IPS DF 4.7 (cell line): ENCODE results near the gene MANBA.

Experiments used
- DNase-seq: peaks from one replicate; pipeline ENCODE4 v3.0.0-alpha.2; 2013; ENCODE audit warnings: low spot score; ENCODE audit errors: extremely low read depth

Gene MANBA

DNA sequence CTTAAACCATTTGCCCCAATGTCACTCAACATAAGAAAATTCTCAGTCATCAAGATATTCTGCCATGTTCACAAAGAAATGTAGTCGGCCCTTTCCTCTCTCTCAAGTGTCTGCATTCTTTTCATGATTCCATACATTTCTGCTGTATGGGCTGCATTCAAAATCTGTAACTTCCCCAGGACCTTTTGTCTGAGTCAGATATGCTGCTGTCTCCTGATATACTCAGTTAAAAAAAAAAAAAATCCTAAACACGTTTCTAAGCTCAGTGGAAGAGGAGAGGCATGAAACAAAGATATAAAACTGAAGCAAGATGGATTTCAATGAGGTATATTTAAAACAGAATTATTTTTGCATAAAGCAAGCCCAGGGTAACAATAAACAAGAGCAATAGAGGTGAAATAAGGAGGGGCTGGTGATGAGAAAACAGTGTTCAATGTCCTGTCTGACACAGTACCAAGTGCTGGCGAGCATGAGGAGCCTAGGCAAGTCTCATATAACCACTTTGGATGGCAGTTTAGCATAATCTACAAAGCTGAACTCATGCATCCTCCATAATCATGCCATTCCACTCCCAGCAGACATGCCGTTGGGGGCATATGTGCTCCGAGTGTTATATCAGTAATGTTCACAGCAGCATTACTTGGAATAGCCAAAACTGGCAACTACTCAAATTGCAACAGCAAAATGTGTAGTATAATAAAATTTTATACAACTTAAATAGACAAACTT, 76.7 kb downstream of the MANBA start:
- DNase-seq: no peak

- no peak for DNase-seq
These were observed 82.0 kb downstream of the MANBA start for GRCh38 chr4:102678695-102679335.

- no peak for DNase-seq
These were observed 82.7 kb downstream of the MANBA start for GRCh38 chr4:102678107-102678506.

DNA sequence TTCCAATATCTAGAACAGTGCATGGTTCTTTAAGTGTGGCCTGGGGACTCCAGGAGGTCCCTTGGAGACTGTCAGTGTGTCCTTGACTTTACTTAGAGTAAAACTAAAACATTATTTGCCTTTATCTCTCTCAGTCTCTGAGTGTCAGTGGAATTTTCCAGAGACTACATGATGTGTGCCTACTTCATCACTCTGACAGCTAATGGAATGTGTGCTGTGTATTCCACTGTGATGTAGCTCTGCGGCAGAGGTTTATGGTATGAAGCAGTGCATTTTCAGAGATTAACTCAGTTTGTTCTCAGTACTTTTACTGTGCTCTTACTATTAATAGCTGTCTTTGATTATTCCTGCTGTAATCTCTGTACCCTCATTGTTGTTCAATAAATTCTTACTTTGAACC, 85.6 kb downstream of the MANBA start:
- no peak for DNase-seq

GRCh38 chr4:102667001-102667400, 93.8 kb downstream of the MANBA start:
- DNase-seq: no peak

DNA sequence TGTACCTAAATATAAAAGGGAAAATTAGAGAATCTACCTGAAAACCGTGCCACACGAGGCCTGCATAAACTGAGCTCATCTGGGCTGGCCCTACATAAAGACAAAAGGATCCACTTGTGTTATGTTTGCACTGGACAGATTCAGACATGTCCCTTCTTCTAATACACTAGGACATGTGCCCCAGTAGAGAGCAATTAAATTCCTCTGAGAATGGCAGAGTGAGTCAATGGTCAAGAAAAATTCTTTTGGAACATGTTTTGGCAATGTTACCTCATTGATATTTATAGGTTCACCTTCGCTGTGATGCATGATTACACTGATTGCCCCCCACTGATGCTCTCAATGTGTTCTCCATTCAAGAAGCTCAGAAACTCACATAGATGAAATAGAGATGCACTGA, 95.2 kb downstream of the MANBA start:
- DNase-seq: no peak

GRCh38 chr4:102663073-102663472, 97.7 kb downstream of the MANBA start:
- DNase-seq: no peak

DNA sequence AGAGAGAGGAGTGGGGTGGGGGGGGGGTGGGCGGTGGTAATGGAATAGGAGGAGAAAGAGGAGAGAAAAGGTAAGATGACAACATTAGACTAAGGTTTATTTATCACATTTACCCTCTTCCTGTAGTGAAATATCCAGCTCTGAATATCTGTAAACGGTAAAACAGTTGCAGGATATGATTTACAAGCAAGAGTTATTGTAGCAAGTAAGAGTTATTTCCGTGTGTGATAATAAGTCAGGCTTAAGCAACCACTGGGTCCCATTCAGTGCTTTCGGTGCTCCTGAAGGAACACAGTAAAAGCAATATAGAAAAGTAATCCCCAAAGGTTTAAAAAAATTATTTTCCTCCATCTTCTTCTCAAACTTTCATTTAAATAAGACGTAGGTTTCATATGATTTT, 103.6 kb downstream of the MANBA start:
- DNase-seq: no peak

DNA sequence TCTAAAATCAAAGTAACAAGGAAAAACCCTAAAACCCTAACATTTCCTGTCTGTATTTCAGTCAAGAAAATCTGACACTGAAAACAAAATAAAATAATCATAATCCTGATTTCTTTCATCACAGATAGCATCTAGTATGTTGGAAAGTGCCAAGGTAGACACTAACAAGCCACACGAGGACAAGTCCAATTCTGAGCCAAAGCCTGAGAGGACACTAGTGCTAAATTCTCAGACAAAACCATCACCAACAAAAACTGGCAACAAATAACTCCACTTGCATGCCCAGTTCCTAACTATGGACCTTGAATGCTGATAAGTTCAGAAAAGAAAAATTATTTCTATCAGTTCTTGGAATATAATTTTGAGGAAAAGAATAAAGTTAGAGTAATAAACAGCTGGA, 113.7 kb downstream of the MANBA start:
- DNase-seq: no peak

DNA sequence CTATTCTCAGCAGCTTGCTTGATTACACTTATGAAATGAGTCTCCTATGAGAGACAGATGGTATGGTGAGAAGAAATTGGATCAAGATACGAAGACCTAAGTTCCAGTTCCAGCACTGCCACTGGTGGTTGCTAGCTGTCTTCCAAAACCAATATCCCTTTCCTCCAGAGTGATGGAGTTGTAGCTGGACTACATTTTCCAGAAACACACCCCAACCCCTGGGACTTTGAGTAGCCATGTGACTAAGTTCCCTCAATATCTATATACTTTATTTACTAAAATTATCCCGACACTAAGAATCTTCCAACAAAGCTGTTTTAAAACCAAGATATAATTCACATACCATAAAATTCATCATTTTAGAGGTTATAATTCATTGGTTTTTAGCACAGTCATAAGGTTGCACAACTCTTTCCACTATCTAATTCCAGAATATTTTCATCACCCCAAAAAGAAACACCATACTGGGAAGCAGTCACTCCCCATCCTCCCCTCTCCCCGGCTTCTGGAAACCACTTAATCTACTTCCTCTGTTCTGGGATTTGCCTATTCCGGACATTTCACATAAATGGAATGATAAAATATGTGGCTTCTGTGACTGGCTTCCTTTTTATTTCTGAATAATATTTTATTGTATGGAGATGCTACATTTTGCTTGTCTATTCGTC, 118.0 kb downstream of the MANBA start:
- no peak for DNase-seq

DNA sequence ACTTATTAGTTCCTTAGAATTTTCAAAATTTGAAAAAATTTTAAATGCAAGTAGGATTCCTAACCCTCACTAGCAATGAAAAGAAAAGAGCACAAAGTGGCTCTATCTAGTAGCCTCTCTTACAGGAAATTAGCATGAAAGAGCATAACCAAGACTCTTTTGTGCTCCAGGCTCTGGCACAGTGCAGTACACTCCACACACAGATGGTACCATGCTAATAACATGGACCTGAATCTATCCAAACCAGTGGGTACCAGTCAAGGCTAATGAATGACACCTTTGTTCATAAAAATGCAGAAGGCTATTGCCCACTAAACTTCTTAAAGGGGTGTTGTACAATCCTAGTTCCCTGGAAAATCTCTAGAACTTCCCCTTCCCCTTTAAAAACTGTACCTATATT, 119.0 kb downstream of the MANBA start:
- no peak for DNase-seq

DNA sequence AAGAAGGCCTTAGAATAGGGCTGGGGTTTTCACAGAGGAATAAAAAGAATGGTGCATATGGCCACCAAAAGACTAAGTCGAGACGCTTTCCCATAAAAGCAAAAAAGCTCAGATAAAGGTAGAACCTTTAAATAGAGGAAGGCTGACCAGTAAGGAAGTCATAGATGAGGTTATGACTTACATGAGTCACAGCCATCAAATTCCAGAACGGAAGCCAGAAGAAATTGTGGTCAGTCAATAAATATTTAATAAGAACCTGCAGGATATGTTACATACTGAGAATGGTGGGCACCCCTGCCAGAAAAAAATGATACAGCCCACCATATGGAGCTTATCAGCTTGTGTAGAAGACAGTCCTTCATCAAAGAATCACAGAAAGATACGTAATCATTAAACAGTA, 120.1 kb downstream of the MANBA start:
- no peak for DNase-seq

DNA sequence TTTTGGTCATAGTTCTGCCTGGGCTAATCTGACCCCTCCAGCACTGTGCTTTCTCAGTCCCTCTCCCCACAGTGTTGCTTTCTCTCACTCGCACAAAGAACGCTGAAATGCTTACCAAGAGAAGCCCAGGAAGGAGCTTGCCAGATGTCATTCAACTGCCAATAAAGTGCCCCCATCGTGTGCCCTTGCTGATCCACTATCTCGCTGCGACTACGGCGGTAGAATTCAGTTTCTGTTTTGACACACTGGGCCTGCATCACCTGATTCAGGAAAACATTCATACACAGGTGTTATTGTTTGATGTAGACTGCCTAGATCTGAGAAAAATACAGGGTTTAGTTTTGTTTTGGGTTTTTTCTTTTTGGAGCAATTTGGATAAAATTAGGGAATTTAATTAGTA, 121.2 kb downstream of the MANBA start:
- DNase-seq: no peak

DNA sequence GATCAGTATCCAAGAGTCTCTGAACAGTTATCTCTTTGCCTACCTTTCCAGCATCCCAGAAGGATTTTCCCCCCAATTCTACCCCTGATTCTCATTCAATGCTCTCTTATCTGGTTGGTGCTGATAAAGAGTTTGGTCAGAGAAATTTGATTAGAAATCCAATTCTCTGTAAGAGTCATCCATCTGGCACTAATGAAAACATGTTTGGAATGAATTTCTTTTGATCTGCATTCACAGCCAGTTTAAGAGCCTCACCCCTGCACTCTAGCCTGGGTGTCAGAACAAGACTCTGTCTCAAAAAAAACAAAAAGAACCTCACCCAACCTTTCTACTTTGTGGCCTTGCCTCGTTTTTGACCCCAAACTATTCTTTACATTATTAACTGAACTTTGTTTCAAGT, 122.1 kb downstream of the MANBA start:
- DNase-seq: no peak

DNA sequence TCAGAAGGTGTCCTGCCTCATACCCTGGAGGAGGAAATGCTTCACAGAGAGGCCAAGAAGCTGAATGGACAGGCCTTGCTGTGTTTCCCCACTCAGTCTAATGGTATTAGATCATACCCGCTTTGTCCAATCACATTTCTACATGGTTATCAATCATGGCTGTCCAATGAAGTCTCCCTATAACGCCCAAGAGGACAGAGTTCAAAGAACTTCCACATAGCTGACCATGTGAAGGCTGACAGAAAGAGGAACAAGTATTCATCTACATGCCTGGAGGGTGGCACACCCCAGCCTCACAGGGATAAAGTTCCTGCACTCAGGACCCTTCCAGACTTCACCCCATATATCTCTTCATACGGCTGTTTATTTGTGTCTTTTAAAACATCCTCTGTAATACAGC, 123.4 kb downstream of the MANBA start:
- DNase-seq: no peak

DNA sequence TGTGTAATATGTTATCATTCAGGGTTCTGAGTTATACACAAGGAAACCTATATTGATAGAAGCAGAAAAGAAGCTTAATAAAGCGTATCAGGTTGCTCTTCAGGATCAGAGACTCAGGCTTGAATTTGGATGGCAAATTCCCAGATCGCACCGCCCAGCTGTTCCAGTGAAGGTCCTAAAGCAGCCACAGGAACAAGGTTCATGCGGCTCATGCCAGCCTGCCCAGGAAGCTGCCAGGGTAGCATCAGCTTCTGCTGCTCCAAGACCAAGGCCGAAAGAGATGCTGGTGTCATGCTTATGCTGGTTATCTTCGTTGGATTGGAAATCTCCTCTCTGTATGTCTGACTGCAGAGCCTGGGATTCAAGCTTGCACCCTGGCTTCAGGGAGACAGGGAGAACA, 127.7 kb downstream of the MANBA start:
- DNase-seq: no peak

DNA sequence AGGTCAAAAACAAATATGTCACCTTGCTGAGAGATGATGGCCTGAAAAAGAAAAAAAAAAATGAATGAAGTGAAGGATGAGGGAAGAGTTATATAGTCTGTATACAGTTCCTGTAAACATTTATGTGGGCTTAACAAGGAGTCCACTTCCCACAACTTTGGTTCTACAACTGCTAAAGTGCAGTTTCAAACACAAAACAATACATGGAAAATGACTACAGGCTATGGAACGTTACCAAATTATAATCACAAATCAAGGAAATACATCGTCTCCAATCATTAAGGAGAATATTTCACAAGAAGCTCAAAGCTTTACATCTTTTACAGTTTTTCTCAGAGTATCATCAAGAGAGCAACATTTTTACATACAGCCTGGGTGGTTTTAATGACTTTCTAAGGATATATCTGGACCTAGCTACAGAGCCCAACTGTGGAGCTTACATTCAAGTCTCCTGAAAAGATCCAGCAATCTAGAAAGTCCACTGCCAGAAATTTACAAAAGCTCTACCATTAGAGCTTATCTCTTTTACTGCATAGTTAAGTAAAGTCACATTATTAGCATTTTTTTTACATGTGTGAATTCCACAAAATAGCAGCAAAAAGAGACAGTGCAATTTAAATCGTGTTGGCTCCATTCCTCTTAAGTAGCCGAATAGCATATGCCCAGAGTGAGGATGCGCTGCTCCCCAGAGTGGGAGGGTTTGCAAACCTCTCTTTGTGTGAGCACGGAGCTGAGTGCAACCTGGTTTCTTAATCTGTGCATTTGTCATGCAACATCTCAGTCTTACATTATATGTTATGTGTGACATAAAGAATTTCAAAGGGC, 128.3 kb downstream of the MANBA start:
- DNase-seq: no peak

GRCh38 chr4:102631616-102632015, 129.2 kb downstream of the MANBA start:
- no peak for DNase-seq

GRCh38 chr4:102629673-102630072, 131.1 kb downstream of the MANBA start:
- DNase-seq: no peak

- DNase-seq: no peak
These were observed 132.8 kb downstream of the MANBA start for GRCh38 chr4:102627831-102628523.

GRCh38 chr4:102625232-102625930, 135.4 kb downstream of the MANBA start:
- no peak for DNase-seq
